HCT116 (cell line): ENCODE measurements around the gene TMEM54.

Source experiments
- ATF3 ChIP-seq: IDR thresholded peaks from 2 replicates; pipeline ENCODE4 v1.6.1; 2012
- CEBPB ChIP-seq: IDR thresholded peaks from 2 replicates; pipeline ENCODE4 v1.6.1; 2012; ENCODE audit warnings: low read depth
- CTCF ChIP-seq, 3 experiments: fragments of 200-600 bp in 1 of 3; sonication (generic) in 1 of 3; IDR thresholded peaks in 2 of 3; conservative IDR thresholded peaks in 1 of 3; 2 replicates each; pipeline ENCODE4 v1.5.1; 2012 to 2017; ENCODE audit warnings: low read depth in 2 of 3, low read length in 2 of 3, antibody characterized with exemption in 1 of 3, borderline replicate concordance in 1 of 3, control low read depth in 1 of 3, mild to moderate bottlenecking in 1 of 3, mixed read lengths in 1 of 3, mixed run types in 1 of 3, moderate library complexity in 1 of 3; ENCODE audit not compliant: insufficient read depth in 1 of 3
- EZH2 ChIP-seq: fragments of 200-600 bp; sonication (generic); IDR thresholded peaks from 2 replicates; pipeline ENCODE4 v1.6.1; 2017; ENCODE audit warnings: antibody characterized with exemption, mixed run types
- EZH2phosphoT487 ChIP-seq: fragments of 200-600 bp; IDR thresholded peaks from 2 replicates; pipeline ENCODE4 v1.6.1; 2018; ENCODE audit warnings: antibody characterized with exemption, borderline replicate concordance
- MAX ChIP-seq: IDR thresholded peaks from 2 replicates; pipeline ENCODE4 v1.6.1; 2012
- POLR2A ChIP-seq: IDR thresholded peaks from 2 replicates; pipeline ENCODE4 v1.7.0; 2011; ENCODE audit warnings: borderline replicate concordance; ENCODE audit not compliant: insufficient read depth, insufficient read length; ENCODE audit errors: extremely low read depth
- POLR2AphosphoS5 ChIP-seq: IDR thresholded peaks from 2 replicates; pipeline ENCODE4 v1.6.1; 2011; ENCODE audit warnings: mild to moderate bottlenecking, low read depth, low read length, moderate library complexity
- REST ChIP-seq: IDR thresholded peaks from 2 replicates; pipeline ENCODE4 v1.6.1; 2012; ENCODE audit warnings: low read depth
- SIN3A ChIP-seq: IDR thresholded peaks from 2 replicates; pipeline ENCODE4 v1.6.1; 2012; ENCODE audit warnings: low read depth
- SP1 ChIP-seq: IDR thresholded peaks from 2 replicates; pipeline ENCODE4 v1.6.1; 2012; ENCODE audit warnings: low read depth
- ZBTB33 ChIP-seq: IDR thresholded peaks from 2 replicates; pipeline ENCODE4 v1.6.1; 2011; ENCODE audit warnings: mild to moderate bottlenecking, low read length, moderate library complexity; ENCODE audit not compliant: insufficient replicate concordance; ENCODE audit errors: extremely low read depth
- ZFX ChIP-seq: fragments of 450-650 bp; IDR thresholded peaks from 2 replicates; pipeline ENCODE4 v1.6.1; 2017

- TF ChIP-seq ZBTB33: no peak
- no peak for TF ChIP-seq POLR2A
- no peak for TF ChIP-seq POLR2AphosphoS5
- no peak for TF ChIP-seq CTCF (IDR thresholded peaks at IDR 0.05 in 2 of 3, conservative IDR thresholded peaks at IDR 0.05 in 1 of 3; ENCODE audit: borderline replicate concordance in 1 of 3, insufficient read depth in 1 of 3, low read depth in 2 of 3, low read length in 2 of 3)
- TF ChIP-seq SP1: no peak
- TF ChIP-seq MAX: no peak
- TF ChIP-seq CEBPB: no peak
- no peak for TF ChIP-seq SIN3A
- TF ChIP-seq REST: no peak
- TF ChIP-seq ATF3: no peak
- no peak for TF ChIP-seq EZH2
- TF ChIP-seq EZH2phosphoT487: no peak
- TF ChIP-seq ZFX: no peak
Measured at GRCh38 chr1:32867151-32867550, 34.0 kb downstream of the TMEM54 start.
